KBM-7 (cell line): ENCODE measurements around the gene ADORA2A.

Experiments used
- DNase-seq: peaks from one replicate; pipeline ENCODE4 v3.0.0-alpha.2; 2015
- in situ Hi-C: fragments of 300-500 bp; cut with MboI; formaldehyde crosslinking; loops from 2 replicates; pipeline ENCODE4 v1.14.3; 2020; ENCODE audit warnings: low sequenced_read_pairs, low pct_unique_long_range_greater_than_20kb, mixed read lengths

Gene ADORA2A

DNA sequence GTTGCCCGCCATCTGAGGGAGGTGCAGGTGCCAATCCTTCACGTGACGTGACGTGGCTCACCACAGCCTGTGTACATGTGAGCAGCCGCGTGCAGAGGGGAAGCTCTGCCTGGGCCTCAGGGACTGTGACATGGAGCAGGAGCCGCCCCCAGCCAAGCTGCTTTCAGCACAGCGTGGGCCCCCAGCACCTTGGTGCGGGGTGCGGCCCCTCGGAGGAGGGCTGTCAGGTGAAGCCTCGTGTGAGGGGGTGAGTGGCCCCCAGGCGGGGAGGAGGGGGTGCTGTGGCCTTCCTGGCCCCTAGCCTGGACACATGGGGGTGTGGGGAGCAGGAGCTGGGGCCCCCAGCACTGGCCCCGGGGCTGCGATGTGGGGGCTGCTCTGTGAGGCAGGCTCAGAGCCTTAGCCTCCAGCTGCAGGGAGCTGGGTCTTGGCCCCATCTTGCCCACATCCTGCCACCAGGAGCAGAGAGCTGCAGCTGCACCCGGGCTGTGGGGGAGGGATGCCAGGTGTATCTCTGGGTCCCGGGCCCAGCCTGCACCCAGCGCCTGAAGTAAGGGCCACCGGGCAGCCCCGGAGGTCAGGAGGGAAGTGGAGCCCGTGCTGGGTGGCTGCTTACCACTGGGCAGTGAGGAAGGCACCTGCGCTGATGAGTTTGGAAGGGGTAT is at the start of gene ADORA2A:
TSS of gene ADORA2A (plus strand) at position 100 of the 665 bp plus-strand sequence. CDS start 5,806 bp downstream, outside the sequence.
- in situ Hi-C loops: no loop called here
- no peak for DNase-seq

- peak; percentile 43 for DNase-seq
- in situ Hi-C loops: no loop called here
Measured at GRCh38 chr22:24379536-24379935, 47.9 kb upstream of the ADORA2A start.

GRCh38 chr22:24380220-24380904 is 47.0 kb upstream of the ADORA2A start:
- in situ Hi-C loops: no loop called here
- DNase-seq: no peak

- in situ Hi-C loops: no loop called here
- DNase-seq: no peak
Measured at GRCh38 chr22:24380905-24381230, 46.5 kb upstream of the ADORA2A start.

- in situ Hi-C loops: no loop called here
- no peak for DNase-seq
Measured at GRCh38 chr22:24383061-24383460, 44.3 kb upstream of the ADORA2A start.

- in situ Hi-C loops: no loop called here
- no peak for DNase-seq
Measured at GRCh38 chr22:24384131-24384530, 43.3 kb upstream of the ADORA2A start.

GRCh38 chr22:24386937-24387471 is 40.4 kb upstream of the ADORA2A start:
- in situ Hi-C loops: no loop called here
- DNase-seq: no peak

GRCh38 chr22:24389680-24390079 is 37.7 kb upstream of the ADORA2A start:
- in situ Hi-C loops: no loop called here
- DNase-seq: no peak

GRCh38 chr22:24390156-24390555 is 37.2 kb upstream of the ADORA2A start:
- in situ Hi-C loops: no loop called here
- no peak for DNase-seq

- in situ Hi-C loops: no loop called here
- DNase-seq: no peak
Measured at GRCh38 chr22:24390576-24390975, 36.8 kb upstream of the ADORA2A start.

GRCh38 chr22:24391836-24392217 is 35.6 kb upstream of the ADORA2A start:
- no peak for DNase-seq
- in situ Hi-C loops: no loop called here

DNA sequence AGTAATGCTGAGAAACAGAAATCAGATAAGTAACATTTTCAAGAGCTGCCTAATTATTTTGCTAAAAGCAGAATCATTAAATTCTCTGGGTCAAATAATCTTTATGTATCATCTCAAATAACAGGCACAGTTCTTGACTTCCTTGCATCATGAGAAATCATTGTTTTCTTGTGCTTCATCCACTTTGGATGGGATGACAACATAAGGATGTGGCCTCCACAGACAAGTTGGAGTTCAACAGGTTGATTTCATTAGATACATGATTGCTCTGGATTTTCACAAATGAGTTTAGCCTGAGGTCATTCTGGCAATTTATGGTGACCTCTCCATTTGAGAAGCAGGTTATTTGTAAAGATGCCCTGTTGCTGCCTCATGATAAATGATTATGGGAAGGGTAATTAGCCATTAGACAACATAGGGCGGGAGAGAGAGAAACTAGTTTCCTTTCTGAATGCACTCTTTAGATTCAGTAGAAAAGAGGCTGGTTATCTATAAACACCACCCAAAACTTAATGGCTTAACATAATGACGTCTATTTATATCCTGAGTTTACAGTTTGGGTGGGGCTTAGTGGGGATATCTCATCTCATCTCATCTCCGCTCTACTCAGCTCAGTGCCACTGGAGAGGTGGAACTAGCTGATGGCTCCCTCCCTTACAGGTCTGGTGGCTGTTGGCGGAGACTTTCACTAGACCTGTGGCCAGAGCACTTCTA is 35.0 kb upstream of the ADORA2A start:
- no peak for DNase-seq
- in situ Hi-C loops: no loop called here

- in situ Hi-C loops: no loop called here
- no peak for DNase-seq
Measured at GRCh38 chr22:24393012-24393559, 34.3 kb upstream of the ADORA2A start.

DNA sequence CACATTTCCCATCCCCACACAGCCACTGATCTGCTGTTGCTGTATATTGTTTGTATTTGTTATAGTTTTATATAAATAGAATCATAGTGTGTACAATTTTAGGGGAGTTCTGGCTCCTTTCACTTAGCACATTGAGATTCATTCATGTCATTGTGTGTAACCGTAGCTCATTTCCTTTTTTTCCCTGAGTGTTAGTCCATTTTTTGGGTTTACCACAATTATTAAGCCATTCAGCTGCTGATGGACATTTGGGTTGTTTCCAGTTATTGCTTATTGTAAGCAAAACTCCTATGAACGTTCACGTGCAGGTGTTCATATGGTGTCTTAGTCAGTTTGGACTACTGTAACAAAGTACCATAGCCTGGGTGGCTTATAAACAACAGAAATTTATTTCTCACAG is 33.6 kb upstream of the ADORA2A start:
- no peak for DNase-seq
- in situ Hi-C loops: no loop called here

DNA sequence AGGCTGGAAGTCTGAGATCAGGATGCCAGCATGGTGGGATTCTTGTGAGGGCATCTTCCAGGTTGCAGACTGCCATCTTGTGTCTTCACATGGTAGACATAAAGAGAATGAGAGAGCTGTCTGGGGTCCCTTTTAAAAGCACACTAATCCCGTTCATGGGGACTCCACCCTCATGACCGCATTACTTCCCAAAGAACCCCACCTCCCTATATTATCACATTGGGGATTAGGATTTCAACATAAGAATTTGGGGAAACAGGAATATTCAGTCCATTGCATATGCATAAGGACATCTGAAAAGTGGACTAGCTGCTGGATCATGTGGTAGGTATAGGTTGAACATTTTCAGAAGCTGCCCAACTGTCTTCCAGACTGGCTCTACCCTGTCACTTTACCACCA is 33.1 kb upstream of the ADORA2A start:
- in situ Hi-C loops: no loop called here
- DNase-seq: no peak

- no peak for DNase-seq
- in situ Hi-C loops: no loop called here
Measured at GRCh38 chr22:24398409-24398808, 29.0 kb upstream of the ADORA2A start.

DNA sequence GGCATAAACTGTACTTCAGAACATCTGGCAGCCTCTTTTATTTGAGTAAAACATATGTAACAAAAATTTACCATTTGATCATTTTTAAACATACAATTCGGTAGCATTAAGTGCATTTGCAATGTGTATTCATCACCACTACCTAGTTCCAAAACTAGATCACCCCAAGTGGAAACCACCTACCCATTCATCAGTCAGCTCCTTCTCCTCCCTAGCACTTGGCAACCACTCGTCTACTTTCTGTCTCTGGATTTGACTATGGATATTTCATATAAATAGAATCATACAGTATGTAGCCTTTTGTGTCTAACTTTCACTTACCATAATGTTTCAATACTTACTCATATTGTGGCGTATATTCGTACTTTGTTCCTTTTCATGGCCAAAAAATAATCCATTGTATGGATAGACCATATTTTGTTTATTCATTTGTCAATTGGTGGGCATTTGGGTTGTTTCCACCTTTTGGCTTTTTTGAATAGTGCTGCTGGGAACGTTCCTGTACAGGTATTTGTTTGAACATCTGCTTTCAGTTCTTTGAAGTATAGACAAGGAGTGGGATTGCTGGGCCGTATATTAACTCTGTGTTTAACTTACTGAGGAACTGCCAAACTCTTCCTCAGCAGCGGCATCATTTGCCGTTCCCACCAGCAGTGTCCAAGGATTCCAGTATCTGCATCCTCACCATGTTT is 27.2 kb upstream of the ADORA2A start:
- in situ Hi-C loops: no loop called here
- no peak for DNase-seq

- in situ Hi-C loops: no loop called here
- DNase-seq: no peak
Measured at GRCh38 chr22:24400726-24401596, 26.4 kb upstream of the ADORA2A start.
